Nephron progenitor cell (in vitro differentiated cells): ENCODE data around the gene NUDT7.

Source experiments
- DNase-seq: peaks from one replicate; pipeline ENCODE4 v3.0.0; 2021
- H3K27ac Mint-ChIP-seq: 2 replicates; pipeline ENCODE4 v1.8.0; 2021; ENCODE audit warnings: mild to moderate bottlenecking, moderate library complexity, mixed read lengths
- H3K27me3 Mint-ChIP-seq: 2 replicates; pipeline ENCODE4 v1.8.0; 2021; ENCODE audit warnings: mild to moderate bottlenecking, low read depth, mixed read lengths; ENCODE audit not compliant: poor library complexity
- H3K36me3 Mint-ChIP-seq: 2 replicates; pipeline ENCODE4 v1.8.0; 2021; ENCODE audit warnings: low read depth, mixed read lengths
- H3K4me1 Mint-ChIP-seq: 2 replicates; pipeline ENCODE4 v1.8.0; 2021; ENCODE audit warnings: mixed read lengths
- H3K4me3 Mint-ChIP-seq: 2 replicates; pipeline ENCODE4 v1.8.0; 2021; ENCODE audit warnings: mild to moderate bottlenecking, moderate library complexity, mixed read lengths
- H3K9me3 Mint-ChIP-seq: 2 replicates; pipeline ENCODE4 v1.8.0; 2021; ENCODE audit warnings: mild to moderate bottlenecking, moderate library complexity, mixed read lengths
- TF ChIP-seq, protein P1 (sequence below): fragments of 200-600 bp; sonication (generic); IDR thresholded peaks from 2 replicates; pipeline ENCODE4 v1.5.0; 2021; ENCODE audit warnings: antibody characterized with exemption

The NUDT7 gene

DNA sequence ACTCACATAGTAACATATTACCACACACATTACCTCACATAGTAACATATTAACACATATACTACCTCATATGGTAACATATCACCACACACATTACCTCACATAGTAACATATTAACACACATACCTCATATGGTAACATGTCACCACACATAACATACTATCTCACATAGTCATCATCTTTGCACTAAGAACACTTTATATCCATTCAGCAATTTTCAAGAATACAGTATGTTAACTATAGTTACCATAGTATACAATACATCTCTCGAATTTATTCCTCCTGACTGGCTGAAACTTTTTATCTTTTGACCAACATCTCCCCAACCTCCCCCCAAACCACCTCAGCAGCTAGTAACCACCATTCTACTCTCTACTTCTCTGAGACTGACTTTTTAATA is 7.6 kb downstream of the NUDT7 start:
- Mint-ChIP-seq H3K9me3 (peaks cover 7% of the 10 kb centered on the region), H3K4me3 (no peak overlapping the region), H3K36me3 (peaks cover 14% of the 10 kb centered on the region), H3K27me3 (no peaks in the 10 kb centered on the region), H3K4me1 (no peaks in the 10 kb centered on the region), H3K27ac (no peak overlapping the region)
- DNase-seq, result no peak
- TF ChIP-seq, protein P1, sequence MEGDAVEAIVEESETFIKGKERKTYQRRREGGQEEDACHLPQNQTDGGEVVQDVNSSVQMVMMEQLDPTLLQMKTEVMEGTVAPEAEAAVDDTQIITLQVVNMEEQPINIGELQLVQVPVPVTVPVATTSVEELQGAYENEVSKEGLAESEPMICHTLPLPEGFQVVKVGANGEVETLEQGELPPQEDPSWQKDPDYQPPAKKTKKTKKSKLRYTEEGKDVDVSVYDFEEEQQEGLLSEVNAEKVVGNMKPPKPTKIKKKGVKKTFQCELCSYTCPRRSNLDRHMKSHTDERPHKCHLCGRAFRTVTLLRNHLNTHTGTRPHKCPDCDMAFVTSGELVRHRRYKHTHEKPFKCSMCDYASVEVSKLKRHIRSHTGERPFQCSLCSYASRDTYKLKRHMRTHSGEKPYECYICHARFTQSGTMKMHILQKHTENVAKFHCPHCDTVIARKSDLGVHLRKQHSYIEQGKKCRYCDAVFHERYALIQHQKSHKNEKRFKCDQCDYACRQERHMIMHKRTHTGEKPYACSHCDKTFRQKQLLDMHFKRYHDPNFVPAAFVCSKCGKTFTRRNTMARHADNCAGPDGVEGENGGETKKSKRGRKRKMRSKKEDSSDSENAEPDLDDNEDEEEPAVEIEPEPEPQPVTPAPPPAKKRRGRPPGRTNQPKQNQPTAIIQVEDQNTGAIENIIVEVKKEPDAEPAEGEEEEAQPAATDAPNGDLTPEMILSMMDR, result no peak

GRCh38 chr16:77732241-77732946 is 10.1 kb downstream of the NUDT7 start:
- TF ChIP-seq, protein P1, result no peak
- Mint-ChIP-seq H3K4me1 (no peaks in the 10 kb centered on the region), H3K9me3 (peaks cover 10% of the 10 kb centered on the region), H3K36me3 (no peaks in the 10 kb centered on the region), H3K4me3 (no peak overlapping the region), H3K27me3 (no peaks in the 10 kb centered on the region), H3K27ac (no peak overlapping the region)
- DNase-seq, result no peak

- Mint-ChIP-seq H3K27me3 (peaks cover 7% of the 10 kb centered on the region), H3K4me1 (peaks cover 5% of the 10 kb centered on the region), H3K4me3 (no peak overlapping the region), H3K9me3 (peaks cover 10% of the 10 kb centered on the region), H3K27ac (no peak overlapping the region), H3K36me3 (no peaks in the 10 kb centered on the region)
- no peak for DNase-seq
- TF ChIP-seq, protein P1, result no peak
Observed at GRCh38 chr16:77736879-77737278, 14.6 kb downstream of the NUDT7 start.

DNA sequence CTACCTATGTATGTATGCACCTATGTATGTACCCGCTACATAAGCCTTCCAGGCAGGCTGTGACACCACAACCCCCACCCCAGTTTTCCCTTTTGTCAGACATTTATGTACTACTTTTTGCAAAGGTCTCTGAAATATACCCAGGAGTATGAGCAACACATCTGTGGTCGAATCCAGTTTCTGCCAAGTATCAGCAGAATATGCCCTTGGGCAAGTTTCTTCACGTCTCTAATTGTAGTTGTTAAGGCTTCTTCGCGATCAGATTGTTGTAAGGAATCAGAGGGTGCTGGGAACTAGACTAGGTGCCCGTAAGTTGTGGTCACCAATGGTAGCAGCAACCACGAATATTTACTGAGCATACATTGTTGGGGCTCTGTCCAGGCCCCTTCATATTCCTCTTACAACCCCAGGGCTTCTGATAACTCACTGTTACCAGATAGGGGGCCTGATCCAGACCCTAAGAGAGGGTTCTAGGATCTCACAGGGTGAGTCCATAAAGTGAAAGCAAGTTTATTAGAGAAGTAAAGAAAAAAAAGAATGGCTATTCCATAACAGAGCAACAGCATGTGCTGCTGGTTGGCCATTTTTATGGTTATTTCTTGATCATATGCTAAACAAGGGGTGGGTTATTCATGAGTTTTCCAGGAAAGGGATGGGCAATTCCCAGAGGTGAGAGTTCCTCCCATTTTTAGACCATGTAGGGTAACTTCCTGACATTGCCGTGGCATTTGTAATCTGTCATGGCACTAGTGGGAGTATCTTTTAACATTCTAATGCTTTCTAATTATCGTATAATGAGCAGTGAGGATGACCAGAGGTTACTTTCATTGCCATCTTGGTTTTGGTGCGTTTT is 16.6 kb downstream of the NUDT7 start:
- Mint-ChIP-seq H3K4me1 (peaks cover 5% of the 10 kb centered on the region), H3K36me3 (no peaks in the 10 kb centered on the region), H3K27me3 (peaks cover 7% of the 10 kb centered on the region), H3K9me3 (peaks cover 10% of the 10 kb centered on the region), H3K27ac (no peak overlapping the region), H3K4me3 (no peak overlapping the region)
- DNase-seq, result no peak
- TF ChIP-seq, protein P1, result no peak

GRCh38 chr16:77739559-77739892 is 17.2 kb downstream of the NUDT7 start:
- H3K27ac Mint-ChIP-seq, result no peak overlapping the region
- TF ChIP-seq, protein P1, result no peak
- no peaks in the 10 kb centered on the region for H3K36me3 Mint-ChIP-seq
- no peak for DNase-seq
- peaks cover 7% of the 10 kb centered on the region for H3K27me3 Mint-ChIP-seq
- peaks cover 5% of the 10 kb centered on the region for H3K4me1 Mint-ChIP-seq
- H3K9me3 Mint-ChIP-seq, result peaks cover 10% of the 10 kb centered on the region
- no peak overlapping the region for H3K4me3 Mint-ChIP-seq
